ENCODE results near the gene AUTS2.
A peak's percentile ranks its signal among the peaks of the same experiment; 100 is the strongest.

AUTS2 gene

DNA sequence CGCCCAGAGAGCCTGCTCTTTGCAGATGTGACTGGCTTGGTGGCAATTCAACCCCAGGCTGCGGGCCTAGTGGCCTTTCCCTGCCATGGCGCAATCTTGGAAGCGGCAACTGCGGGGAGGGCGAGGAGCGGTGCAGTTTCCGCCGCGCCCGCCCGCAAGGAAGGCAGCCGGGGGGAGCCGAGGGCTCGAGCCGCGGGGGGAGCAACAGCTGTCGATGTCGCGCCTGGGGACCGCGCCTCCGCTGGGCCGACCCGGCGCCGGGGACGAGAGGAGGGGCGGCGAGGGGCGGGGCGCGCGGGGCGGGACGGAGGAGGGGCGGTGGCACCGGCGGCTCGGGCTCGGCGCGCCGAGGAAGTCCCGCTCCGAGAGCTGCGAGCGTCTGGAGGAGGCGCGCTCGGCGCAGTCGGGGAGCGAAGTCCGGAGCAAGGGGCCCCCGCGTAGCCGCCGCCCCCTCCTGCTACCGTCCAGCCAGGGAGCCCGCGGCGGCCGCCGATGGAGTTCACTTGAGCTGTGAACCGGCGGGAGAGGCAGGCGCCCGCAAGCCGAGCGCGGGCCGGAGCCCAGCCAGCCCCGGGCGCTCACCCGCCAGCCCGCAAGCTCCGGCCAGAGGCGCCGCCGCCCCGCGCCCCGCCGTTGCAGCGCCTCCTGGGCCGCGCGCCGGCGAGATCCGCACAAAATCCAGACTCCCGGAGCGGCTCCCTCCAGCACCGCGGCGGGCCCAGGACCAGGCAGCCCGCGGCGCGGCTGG lies 1095.6 kb downstream of the AUTS2 start:
- Histone ChIP-seq H3K36me3 (ENCODE audit: insufficient read depth, low read depth, low read length) (peaks cover 18% of the 10 kb centered on the region), H3K27me3 (ENCODE audit: insufficient read depth, low read length) (peaks cover 43% of the 10 kb centered on the region), H3K9me3 (ENCODE audit: insufficient read depth, low read depth, low read length) (no peaks in the 10 kb centered on the region), H3K4me1 (ENCODE audit: insufficient read depth, low read length) (peaks cover 24% of the 10 kb centered on the region), H3K4me3 (ENCODE audit: low read length) (peak overlapping the region; percentile 90; the same call in 1 of the 2 replicates), H3K27ac (ENCODE audit: low read length) (no peak overlapping the region), H3K9ac (ENCODE audit: low read depth, low read length) (peak overlapping the region; percentile 97; the same call in 1 of the 2 replicates)

DNA sequence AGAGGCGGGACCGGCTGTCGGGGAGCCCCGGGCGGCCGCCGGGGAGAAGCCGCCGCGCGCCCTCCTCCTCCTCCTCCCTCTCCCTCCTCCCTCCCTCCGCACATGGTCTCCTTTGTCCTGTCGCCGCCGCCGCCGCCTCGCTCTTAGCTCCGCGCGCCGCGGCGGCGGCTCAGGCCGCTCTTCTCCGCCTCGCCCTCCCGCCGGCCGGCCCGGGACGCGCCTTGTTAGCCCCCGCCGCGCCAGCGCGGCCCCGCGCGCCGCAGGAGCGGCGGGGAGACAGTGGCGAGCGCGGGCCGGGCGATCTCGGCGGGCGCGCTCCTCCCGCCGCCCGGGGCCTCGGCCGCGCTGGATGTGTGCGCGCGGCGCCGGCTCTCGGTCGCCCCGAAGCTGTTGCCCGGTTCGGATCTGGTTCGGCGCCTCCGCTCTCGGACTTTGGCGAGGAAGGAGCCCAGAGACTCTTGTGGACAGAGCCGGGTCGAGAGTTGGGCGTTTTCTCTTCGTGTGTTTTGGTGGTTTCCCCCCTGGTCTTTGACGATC lies 1096.2 kb downstream of the AUTS2 start:
- Histone ChIP-seq H3K9me3 (ENCODE audit: insufficient read depth, low read depth, low read length) (no peaks in the 10 kb centered on the region), H3K4me3 (ENCODE audit: low read length) (peak overlapping the region; percentile 90), H3K27me3 (ENCODE audit: insufficient read depth, low read length) (peaks cover 43% of the 10 kb centered on the region), H3K4me1 (ENCODE audit: insufficient read depth, low read length) (peaks cover 30% of the 10 kb centered on the region), H3K27ac (ENCODE audit: low read length) (no peak overlapping the region), H3K36me3 (ENCODE audit: insufficient read depth, low read depth, low read length) (peaks cover 24% of the 10 kb centered on the region), H3K9ac (ENCODE audit: low read depth, low read length) (peak overlapping the region; percentile 97)

DNA sequence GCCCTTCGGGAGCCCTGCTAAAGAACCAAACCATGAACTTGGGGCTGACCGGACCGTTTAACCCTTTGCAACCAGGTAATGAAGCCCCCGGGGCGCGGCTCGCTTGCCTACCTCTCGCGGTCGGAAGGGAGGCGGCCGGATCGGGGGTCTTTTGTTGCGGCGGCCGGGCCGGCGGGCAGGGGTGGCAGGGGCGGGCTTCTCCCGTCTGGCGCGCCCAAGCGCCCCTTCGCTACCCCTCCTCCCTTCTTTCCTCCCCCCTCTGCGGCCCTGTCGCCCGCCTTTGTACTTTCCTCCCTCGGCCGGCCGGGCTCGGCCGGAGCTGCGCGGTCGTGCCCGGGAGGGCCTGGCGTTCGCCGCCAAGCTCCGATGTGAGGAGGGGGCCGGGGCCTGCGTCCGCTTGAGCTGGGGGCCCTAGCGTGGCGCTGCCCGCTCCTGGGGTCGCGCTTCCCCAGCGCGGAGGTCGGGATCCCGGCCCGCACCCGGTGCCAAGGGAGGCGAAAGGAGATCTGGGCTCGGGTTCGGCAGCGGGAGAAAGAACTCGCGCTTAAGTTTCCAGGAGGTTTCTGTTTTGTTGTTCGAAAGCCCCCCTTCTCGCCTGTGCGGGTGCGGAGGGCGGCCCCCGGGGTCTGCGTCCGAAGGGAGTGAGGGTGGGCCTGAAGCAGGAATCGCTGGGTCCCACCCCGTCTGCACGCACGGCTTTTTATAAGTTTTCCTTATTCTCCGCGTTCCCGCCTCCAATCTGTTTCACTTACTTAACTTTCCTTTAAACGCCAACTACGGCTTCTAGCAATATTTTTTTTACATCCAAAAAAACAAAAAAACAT lies 1096.9 kb downstream of the AUTS2 start:
- peaks cover 32% of the 10 kb centered on the region for H3K4me1 ChIP-seq (ENCODE audit: insufficient read depth, low read length)
- peaks cover 38% of the 10 kb centered on the region for H3K27me3 ChIP-seq (ENCODE audit: insufficient read depth, low read length)
- H3K4me3 ChIP-seq (ENCODE audit: low read length) = peak overlapping the region; percentile 90
- no peaks in the 10 kb centered on the region for H3K9me3 ChIP-seq (ENCODE audit: insufficient read depth, low read depth, low read length)
- peak overlapping the region; percentile 32 for H3K27ac ChIP-seq (ENCODE audit: low read length)
- peak overlapping the region; percentile 97 for H3K9ac ChIP-seq (ENCODE audit: low read depth, low read length)
- H3K36me3 ChIP-seq (ENCODE audit: insufficient read depth, low read depth, low read length) = peaks cover 26% of the 10 kb centered on the region

DNA sequence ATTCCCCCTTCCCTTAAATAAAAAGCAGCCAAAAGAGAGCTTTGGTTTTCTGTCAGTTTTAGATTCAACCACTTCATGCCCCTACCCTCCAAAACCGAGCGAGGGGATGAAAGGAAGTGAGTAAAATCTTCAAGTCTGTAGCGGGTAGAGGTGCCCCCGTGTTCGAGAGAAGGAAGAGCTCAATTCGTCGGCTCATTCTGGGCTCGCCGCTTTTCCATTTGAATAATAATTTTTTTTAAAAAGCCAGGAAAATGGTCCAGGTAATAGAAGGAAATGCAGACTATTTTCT lies 1097.5 kb downstream of the AUTS2 start:
- no peak overlapping the region for H3K27ac ChIP-seq (ENCODE audit: low read length)
- peak overlapping the region; percentile 90 for H3K4me3 ChIP-seq (ENCODE audit: low read length)
- H3K9ac ChIP-seq (ENCODE audit: low read depth, low read length) = peak overlapping the region; percentile 97
- peaks cover 37% of the 10 kb centered on the region for H3K4me1 ChIP-seq (ENCODE audit: insufficient read depth, low read length)
- no peaks in the 10 kb centered on the region for H3K9me3 ChIP-seq (ENCODE audit: insufficient read depth, low read depth, low read length)
- peaks cover 27% of the 10 kb centered on the region for H3K36me3 ChIP-seq (ENCODE audit: insufficient read depth, low read depth, low read length)
- peaks cover 32% of the 10 kb centered on the region for H3K27me3 ChIP-seq (ENCODE audit: insufficient read depth, low read length)

DNA sequence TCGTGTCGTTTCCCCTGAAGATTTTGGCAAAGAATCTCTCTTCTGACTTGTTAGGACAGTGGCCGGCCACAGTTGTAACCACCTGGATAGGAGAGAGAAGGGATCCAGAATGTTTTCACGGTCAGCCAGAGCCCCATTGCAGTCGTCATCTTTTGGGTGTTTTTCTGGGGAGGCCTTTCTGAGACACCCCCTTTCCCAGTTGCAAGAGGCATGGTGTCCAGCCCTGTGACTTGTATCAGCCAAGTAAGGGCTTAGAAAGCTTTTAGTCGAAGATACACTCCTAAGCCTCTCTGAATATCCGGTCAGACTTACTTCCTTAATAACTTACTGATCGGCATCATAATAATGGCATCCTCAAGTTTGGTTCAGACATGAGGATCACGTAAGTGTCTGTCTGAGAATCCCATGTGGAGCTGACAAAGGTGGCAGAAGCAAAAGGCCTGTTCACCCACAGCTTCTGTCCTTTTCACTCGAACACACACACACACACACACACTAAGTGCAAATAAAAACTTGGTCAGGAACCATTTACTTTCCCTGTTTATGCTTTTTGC lies 1098.0 kb downstream of the AUTS2 start:
- peaks cover 27% of the 10 kb centered on the region for H3K27me3 ChIP-seq (ENCODE audit: insufficient read depth, low read length)
- peaks cover 30% of the 10 kb centered on the region for H3K36me3 ChIP-seq (ENCODE audit: insufficient read depth, low read depth, low read length)
- H3K4me1 ChIP-seq (ENCODE audit: insufficient read depth, low read length) = peaks cover 42% of the 10 kb centered on the region
- H3K9me3 ChIP-seq (ENCODE audit: insufficient read depth, low read depth, low read length) = no peaks in the 10 kb centered on the region
- no peak overlapping the region for H3K27ac ChIP-seq (ENCODE audit: low read length)
- peak overlapping the region; percentile 90 for H3K4me3 ChIP-seq (ENCODE audit: low read length)
- peak overlapping the region; percentile 97 for H3K9ac ChIP-seq (ENCODE audit: low read depth, low read length)

DNA sequence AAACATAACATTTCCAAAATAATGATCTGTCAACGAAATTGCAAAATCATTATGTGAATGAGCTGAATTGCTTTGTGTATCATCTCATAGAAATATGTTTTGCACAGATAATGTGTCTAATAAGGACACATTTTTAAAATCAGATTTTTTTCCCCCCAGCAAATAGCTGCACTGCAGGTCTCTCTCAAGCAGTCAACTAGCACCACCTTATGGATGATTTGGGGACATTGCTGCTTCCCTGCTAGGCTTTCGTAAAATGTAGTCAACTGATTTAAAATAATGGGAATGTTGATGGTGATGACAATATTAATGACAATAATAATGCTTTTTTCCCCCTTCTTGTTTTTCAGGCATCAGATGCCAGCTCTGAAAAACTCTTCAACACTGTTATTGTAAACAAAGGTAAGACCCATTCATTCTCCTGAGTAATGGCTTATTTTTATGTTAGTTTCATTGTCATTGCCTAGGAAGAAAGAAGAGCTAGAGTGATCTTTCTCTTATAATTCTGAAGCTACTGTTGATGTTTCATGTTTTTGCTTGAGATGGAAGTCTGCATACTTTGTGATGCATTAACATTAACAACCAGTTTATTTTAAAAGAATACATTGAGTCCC lies 1100.1 kb downstream of the AUTS2 start:
- H3K9me3 ChIP-seq (ENCODE audit: insufficient read depth, low read depth, low read length) = no peaks in the 10 kb centered on the region
- peaks cover 53% of the 10 kb centered on the region for H3K4me1 ChIP-seq (ENCODE audit: insufficient read depth, low read length)
- peaks cover 50% of the 10 kb centered on the region for H3K36me3 ChIP-seq (ENCODE audit: insufficient read depth, low read depth, low read length)
- peaks cover 6% of the 10 kb centered on the region for H3K27me3 ChIP-seq (ENCODE audit: insufficient read depth, low read length)
- peak overlapping the region; percentile 90 for H3K4me3 ChIP-seq (ENCODE audit: low read length)
- H3K9ac ChIP-seq (ENCODE audit: low read depth, low read length) = peak overlapping the region; percentile 97
- no peak overlapping the region for H3K27ac ChIP-seq (ENCODE audit: low read length)

DNA sequence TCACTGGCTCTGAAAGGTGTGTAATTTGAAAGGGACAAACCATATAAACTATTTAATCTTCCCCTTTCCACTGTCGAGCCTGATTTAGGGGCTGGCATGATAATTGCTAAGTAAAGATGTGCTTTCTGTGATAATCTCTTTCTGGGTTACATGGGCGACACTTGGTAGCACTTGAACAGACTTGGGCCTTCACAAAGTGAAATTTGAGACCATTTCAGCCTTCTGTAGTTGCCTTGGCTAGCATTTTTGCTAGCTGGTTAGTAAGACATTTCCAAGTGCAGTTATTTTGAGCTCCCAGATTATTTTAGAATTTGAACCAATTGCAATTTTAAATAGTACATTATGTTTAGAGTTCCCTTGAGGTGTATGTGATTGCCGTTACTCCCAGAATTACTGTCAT lies 1101.0 kb downstream of the AUTS2 start:
- Histone ChIP-seq H3K4me1 (ENCODE audit: insufficient read depth, low read length) (peaks cover 60% of the 10 kb centered on the region), H3K27me3 (ENCODE audit: insufficient read depth, low read length) (peaks cover 3% of the 10 kb centered on the region; the same call in 1 of the 2 replicates), H3K9ac (ENCODE audit: low read depth, low read length) (peak overlapping the region; percentile 30; the same call in 1 of the 2 replicates), H3K9me3 (ENCODE audit: insufficient read depth, low read depth, low read length) (no peaks in the 10 kb centered on the region), H3K4me3 (ENCODE audit: low read length) (peak overlapping the region; percentile 90), H3K36me3 (ENCODE audit: insufficient read depth, low read depth, low read length) (peaks cover 53% of the 10 kb centered on the region), H3K27ac (ENCODE audit: low read length) (peak overlapping the region; percentile 0)

DNA sequence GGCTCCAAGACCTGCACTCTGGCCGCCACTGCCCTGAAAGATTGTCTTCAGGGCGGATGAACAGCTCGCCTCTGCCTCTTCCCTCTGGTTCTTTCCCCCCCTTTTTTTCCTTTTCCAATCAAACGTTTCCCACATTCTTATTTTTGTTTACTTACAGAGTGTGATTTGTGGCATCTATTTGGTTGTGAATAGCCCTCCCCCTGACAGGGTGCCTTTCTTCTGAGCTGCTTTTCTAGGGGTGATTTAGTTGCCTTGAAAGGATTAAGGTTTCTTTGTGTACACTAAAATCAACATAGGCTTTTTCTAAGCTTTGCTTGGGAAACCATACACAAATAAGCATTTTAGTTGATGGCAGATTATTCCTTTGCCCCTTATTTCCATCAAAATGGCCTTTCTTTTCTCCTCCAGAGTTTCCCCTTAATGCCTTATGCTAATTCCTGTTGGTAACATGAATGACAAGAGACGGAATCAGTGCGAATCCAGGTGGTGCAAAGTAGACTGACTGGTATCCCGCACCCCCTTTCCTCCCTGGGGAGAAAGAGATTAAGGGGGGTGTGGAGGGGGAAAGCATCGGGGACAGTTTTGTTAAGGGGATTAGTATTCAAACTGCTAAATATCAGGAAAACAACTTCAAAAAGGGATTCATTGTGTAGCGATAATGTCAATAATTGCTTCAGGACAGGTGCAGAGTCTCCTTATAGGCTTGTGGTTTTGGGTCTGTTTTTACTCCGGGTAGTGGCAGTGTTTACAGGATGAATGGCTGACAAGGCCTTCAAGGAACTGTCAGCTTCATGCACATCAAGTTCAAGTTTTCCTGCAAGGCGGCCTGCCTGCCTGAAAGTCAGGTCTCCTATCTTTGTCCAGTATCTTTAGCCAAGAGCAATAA lies 1102.0 kb downstream of the AUTS2 start:
- H3K36me3 ChIP-seq (ENCODE audit: insufficient read depth, low read depth, low read length) = peaks cover 64% of the 10 kb centered on the region
- peak overlapping the region; percentile 30; the same call in 1 of the 2 replicates for H3K9ac ChIP-seq (ENCODE audit: low read depth, low read length)
- H3K27me3 ChIP-seq (ENCODE audit: insufficient read depth, low read length) = peaks cover 3% of the 10 kb centered on the region; the same call in 1 of the 2 replicates
- H3K27ac ChIP-seq (ENCODE audit: low read length) = peak overlapping the region; percentile 3
- peak overlapping the region; percentile 90 for H3K4me3 ChIP-seq (ENCODE audit: low read length)
- H3K9me3 ChIP-seq (ENCODE audit: insufficient read depth, low read depth, low read length) = no peaks in the 10 kb centered on the region
- peaks cover 69% of the 10 kb centered on the region for H3K4me1 ChIP-seq (ENCODE audit: insufficient read depth, low read length)

DNA sequence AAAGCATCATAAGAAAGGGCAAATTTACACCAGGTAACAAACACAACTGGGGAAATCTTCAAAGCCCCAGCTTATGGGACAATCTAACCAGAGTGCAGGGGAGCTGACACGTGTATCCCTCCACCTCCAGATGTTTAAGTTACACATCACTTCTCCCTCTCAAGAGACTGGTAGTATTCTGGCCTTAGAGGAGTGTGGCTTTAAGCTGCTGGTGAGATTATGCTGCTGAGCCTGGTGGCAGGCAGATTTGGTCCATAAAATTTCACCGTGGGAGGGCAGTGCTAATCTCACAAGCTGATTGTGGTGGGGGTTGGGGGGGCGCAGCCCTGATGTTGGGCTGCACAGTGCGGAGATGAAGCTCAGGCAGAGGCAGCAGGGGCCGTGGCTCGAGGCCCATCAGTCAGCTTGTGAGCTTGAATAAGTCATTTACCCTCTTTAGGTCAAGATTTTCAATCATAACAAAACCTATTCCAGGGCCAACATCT lies 1102.7 kb downstream of the AUTS2 start:
- H3K9ac ChIP-seq (ENCODE audit: low read depth, low read length) = peak overlapping the region; percentile 26; the same call in 1 of the 2 replicates
- H3K9me3 ChIP-seq (ENCODE audit: insufficient read depth, low read depth, low read length) = no peaks in the 10 kb centered on the region
- H3K27ac ChIP-seq (ENCODE audit: low read length) = peak overlapping the region; percentile 3
- H3K36me3 ChIP-seq (ENCODE audit: insufficient read depth, low read depth, low read length) = peaks cover 65% of the 10 kb centered on the region
- H3K27me3 ChIP-seq (ENCODE audit: insufficient read depth, low read length) = no peaks in the 10 kb centered on the region; the same call in 1 of the 2 replicates
- H3K4me1 ChIP-seq (ENCODE audit: insufficient read depth, low read length) = peaks cover 74% of the 10 kb centered on the region
- peak overlapping the region; percentile 42 for H3K4me3 ChIP-seq (ENCODE audit: low read length)

DNA sequence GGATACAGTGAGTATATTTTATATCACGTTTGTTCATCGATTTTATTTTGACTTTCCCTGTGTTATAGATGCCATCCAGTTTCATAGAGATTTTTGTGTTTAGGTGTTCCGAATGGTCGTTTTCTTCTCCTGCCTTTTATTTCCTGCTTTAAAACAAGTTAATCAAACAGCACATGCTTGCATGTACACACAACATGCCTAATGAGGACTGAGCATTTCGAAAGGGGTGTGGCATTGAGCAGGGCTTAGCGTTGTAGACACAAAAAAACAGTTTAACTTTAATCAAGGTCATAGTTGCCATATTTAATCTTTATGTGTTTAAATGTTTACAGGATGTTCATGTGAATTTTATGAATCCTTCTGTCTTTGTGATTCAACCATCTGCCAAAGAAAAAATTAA lies 1103.2 kb downstream of the AUTS2 start:
- Histone ChIP-seq H3K27ac (ENCODE audit: low read length) (no peak overlapping the region), H3K36me3 (ENCODE audit: insufficient read depth, low read depth, low read length) (peaks cover 69% of the 10 kb centered on the region), H3K27me3 (ENCODE audit: insufficient read depth, low read length) (no peaks in the 10 kb centered on the region), H3K4me1 (ENCODE audit: insufficient read depth, low read length) (peaks cover 76% of the 10 kb centered on the region), H3K9me3 (ENCODE audit: insufficient read depth, low read depth, low read length) (no peaks in the 10 kb centered on the region), H3K9ac (ENCODE audit: low read depth, low read length) (no peak overlapping the region), H3K4me3 (ENCODE audit: low read length) (peak overlapping the region; percentile 42)

Data from iPS-20b (cell line).